Suprapubic skin (tissue), 4 donors: ENCODE results near the gene UACA. TPM values are rescaled to one million over a fixed set of nuclear protein-coding genes. Genes with fewer than 3 reads are reported as not detected.
"Not testable (repeated sequence)": the region's sequence is repeated elsewhere in the genome, so short reads cannot be mapped to it uniquely, and the experiment has no call there.

Experiments
- DNase-seq, 2 donors: peaks; one replicate each; pipeline ENCODE4 v3.0.0-alpha.2; 2019; ENCODE audit warnings: low spot score in 2 of 2
- H3K27ac ChIP-seq: fragments of 200-600 bp; sonication (generic); one replicate; pipeline ENCODE4 v1.5.1; 2019
- H3K27me3 ChIP-seq: fragments of 200-600 bp; sonication (generic); one replicate; pipeline ENCODE4 v1.5.1; 2019
- H3K36me3 ChIP-seq: fragments of 200-600 bp; sonication (generic); one replicate; pipeline ENCODE4 v1.5.1; 2019
- H3K4me1 ChIP-seq: fragments of 200-600 bp; sonication (generic); one replicate; pipeline ENCODE4 v1.5.1; 2019
- H3K4me3 ChIP-seq: fragments of 200-600 bp; sonication (generic); one replicate; pipeline ENCODE4 v1.5.1; 2019; ENCODE audit warnings: mild to moderate bottlenecking
- H3K9me3 ChIP-seq: fragments of 200-600 bp; sonication (generic); one replicate; pipeline ENCODE4 v1.5.1; 2019
- EP300 ChIP-seq: sonication (generic); formaldehyde crosslinking; IDR thresholded peaks from one replicate; pipeline ENCODE4 v1.6.1; 2017; ENCODE audit warnings: antibody characterized with exemption
- POLR2A ChIP-seq, 2 donors: fragments of 450-650 bp; IDR thresholded peaks; one replicate each; pipeline ENCODE4 v1.6.1; 2017; ENCODE audit warnings: antibody characterized with exemption in 2 of 2, mild to moderate bottlenecking in 2 of 2, moderate library complexity in 2 of 2
- POLR2AphosphoS5 ChIP-seq, 3 donors: sonication (generic); formaldehyde crosslinking; IDR thresholded peaks; one replicate each; pipeline ENCODE4 v1.6.1; 2017; ENCODE audit warnings: antibody characterized with exemption in 3 of 3
- WGBS: methylation state at CpG from one replicate; pipeline ENCODE4 v1.1.5; 2018; 5-methylcytosine and 5-hydroxymethylcytosine counted together
- total RNA-seq, 4 donors: library from RNA; depleted of rRNA; stranded (reverse); fragments of >200 nt; gene quantifications; one replicate each; pipeline ENCODE4 v1.1.0, GENCODE V29; 2016
- TF ChIP-seq, protein P1 (sequence below), 2 donors: fragments of 200-600 bp in 1 of 2; fragments of 450-650 bp in 1 of 2; sonication (generic) in 1 of 2; IDR thresholded peaks; one replicate each; pipeline ENCODE4 v1.5.1; 2016 to 2019; ENCODE audit warnings: antibody characterized with exemption in 2 of 2, mild to moderate bottlenecking in 1 of 2, moderate library complexity in 1 of 2

Gene UACA
- total RNA-seq, 4 donors from 2014 or later = 23.4 to 97.8 (median 27.2) TPM

DNA sequence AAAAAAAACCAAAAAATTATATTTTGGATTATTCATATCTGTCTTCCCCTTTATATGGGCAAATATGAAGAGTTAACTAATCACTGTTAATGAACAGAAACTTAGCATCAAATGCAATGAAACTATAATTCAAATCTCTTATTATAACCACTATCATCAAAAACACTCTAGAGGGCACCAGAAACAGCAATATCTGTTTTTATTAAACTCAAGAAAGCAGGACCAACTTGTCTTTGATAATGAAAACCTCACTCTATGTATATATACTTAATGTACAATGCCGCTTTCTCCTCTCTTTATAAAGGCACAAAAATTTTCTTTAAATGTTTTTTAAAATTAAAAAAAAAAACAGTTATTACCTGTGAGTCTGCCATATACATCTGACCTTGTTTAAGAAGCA lies 92.7 kb downstream of the UACA start:
- no peak for DNase-seq
- no peak overlapping the region for H3K27ac ChIP-seq
- peaks cover 40% of the 10 kb centered on the region for H3K36me3 ChIP-seq
- TF ChIP-seq, protein P1, sequence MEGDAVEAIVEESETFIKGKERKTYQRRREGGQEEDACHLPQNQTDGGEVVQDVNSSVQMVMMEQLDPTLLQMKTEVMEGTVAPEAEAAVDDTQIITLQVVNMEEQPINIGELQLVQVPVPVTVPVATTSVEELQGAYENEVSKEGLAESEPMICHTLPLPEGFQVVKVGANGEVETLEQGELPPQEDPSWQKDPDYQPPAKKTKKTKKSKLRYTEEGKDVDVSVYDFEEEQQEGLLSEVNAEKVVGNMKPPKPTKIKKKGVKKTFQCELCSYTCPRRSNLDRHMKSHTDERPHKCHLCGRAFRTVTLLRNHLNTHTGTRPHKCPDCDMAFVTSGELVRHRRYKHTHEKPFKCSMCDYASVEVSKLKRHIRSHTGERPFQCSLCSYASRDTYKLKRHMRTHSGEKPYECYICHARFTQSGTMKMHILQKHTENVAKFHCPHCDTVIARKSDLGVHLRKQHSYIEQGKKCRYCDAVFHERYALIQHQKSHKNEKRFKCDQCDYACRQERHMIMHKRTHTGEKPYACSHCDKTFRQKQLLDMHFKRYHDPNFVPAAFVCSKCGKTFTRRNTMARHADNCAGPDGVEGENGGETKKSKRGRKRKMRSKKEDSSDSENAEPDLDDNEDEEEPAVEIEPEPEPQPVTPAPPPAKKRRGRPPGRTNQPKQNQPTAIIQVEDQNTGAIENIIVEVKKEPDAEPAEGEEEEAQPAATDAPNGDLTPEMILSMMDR (IDR thresholded peaks at IDR 0.05) = no peak
- TF ChIP-seq POLR2AphosphoS5 (IDR thresholded peaks at IDR 0.05) (no peak), EP300 (no peak)
- H3K4me3 ChIP-seq = no peak overlapping the region
- no peaks in the 10 kb centered on the region for H3K4me1 ChIP-seq
- H3K9me3 ChIP-seq = no peaks in the 10 kb centered on the region
- 100% methylated on average over 1 of the region's 1 CpG for WGBS
- H3K27me3 ChIP-seq = no peaks in the 10 kb centered on the region

DNA sequence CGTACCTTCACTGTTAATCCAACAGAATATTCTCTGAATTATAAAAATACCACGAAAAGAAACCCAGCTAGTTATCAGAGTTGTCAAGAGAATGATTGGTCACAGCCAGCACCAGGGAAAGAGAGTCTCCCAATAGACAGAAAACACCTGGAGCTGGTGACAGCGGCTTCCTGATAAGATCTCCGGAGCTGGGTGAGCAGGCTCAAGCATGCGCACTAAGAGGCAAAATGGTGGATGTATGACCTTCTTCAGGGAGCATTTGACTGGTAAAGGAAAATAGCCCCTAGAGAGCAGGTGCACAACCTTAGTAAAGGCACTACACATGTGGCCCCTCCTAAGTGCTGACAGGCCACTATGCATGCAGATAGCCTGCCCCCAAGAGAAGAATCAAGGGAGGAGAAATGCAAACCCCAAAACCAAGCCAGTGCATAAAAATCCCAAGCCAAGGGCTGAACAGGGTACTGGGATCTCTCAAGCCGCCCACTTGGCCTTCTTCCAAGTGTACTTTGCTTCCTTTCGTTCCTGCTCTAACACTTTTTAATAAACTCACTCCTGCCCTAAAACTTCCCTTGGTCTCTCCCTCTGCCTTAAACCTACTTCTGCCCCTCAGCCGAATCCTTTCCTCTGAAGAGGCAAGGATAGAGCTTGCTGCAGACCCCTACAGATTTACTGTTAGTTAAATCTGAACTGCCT lies 93.2 kb downstream of the UACA start:
- no peak for TF ChIP-seq POLR2AphosphoS5 (IDR thresholded peaks at IDR 0.05)
- TF ChIP-seq EP300 = no peak
- TF ChIP-seq, protein P1 (IDR thresholded peaks at IDR 0.05) = no peak
- no peak for TF ChIP-seq POLR2A (IDR thresholded peaks at IDR 0.05)
- Histone ChIP-seq H3K9me3 (no peaks in the 10 kb centered on the region), H3K36me3 (peaks cover 37% of the 10 kb centered on the region), H3K27me3 (no peaks in the 10 kb centered on the region), H3K27ac (no peak overlapping the region), H3K4me1 (no peaks in the 10 kb centered on the region), H3K4me3 (no peak overlapping the region)
- DNase-seq = no peak
- 62% methylated on average over 8 of the region's 8 CpGs for WGBS

DNA sequence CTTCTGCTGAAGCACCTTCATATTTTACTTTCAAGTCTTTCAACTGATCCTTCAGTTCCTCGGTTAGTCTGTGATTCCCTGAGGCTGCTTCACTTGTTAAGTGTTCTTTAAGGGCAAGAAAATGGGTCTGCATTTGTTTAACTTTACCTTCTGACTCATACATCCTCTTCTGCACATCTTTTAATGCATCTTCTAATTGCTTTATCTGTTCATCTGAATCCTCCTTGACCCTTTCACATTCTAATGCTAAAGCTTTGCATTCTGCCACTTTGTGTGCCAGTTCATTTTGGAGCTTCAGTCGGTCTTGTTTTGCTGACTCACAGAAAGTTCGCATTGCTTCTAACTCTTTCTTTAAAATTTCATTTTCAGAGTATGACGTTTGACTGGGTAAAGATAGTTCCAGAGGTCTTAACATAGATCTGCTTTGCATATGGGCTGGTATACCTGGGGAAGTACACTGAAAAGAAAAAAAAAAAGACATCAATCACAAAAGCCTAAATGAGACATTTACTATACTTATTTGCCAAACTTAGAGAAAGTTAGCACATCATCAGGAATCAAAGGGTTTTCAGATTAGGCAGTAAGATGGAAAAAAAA lies 94.3 kb downstream of the UACA start:
- WGBS = 76% methylated on average over 4 of the region's 4 CpGs
- no peak for DNase-seq
- Histone ChIP-seq H3K36me3 (peaks cover 38% of the 10 kb centered on the region), H3K27me3 (no peaks in the 10 kb centered on the region), H3K4me1 (no peaks in the 10 kb centered on the region), H3K27ac (no peak overlapping the region), H3K9me3 (no peaks in the 10 kb centered on the region), H3K4me3 (no peak overlapping the region)
- TF ChIP-seq POLR2A (IDR thresholded peaks at IDR 0.05) = no peak
- no peak for TF ChIP-seq EP300

DNA sequence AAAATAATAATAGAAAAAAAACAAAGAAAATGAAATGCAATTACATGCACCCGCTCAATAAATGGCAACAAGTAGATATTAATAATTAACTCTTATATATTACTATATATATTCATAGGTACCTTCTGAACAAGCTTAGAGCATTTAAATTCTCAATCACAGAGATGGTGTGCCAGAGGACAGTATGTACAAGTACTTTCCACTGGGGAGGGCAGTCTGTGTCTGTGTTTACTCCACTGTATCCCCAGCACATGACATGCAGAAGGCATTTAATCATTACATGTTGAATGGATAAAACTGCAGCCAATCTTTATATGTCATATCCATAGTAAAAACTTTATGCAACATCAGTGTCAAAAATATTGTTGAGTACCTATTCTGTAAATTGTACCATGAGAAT lies 97.8 kb downstream of the UACA start:
- Histone ChIP-seq H3K27me3 (no peaks in the 10 kb centered on the region), H3K27ac (no peak overlapping the region), H3K9me3 (no peaks in the 10 kb centered on the region), H3K4me1 (no peaks in the 10 kb centered on the region), H3K4me3 (no peak overlapping the region), H3K36me3 (peaks cover 43% of the 10 kb centered on the region)
- 95% methylated on average over 1 of the region's 1 CpG for WGBS
- TF ChIP-seq EP300 = no peak
- no peak for TF ChIP-seq POLR2AphosphoS5 (IDR thresholded peaks at IDR 0.05)
- no peak for TF ChIP-seq POLR2A (IDR thresholded peaks at IDR 0.05)
- TF ChIP-seq, protein P1 (IDR thresholded peaks at IDR 0.05) = no peak
- DNase-seq = no peak

DNA sequence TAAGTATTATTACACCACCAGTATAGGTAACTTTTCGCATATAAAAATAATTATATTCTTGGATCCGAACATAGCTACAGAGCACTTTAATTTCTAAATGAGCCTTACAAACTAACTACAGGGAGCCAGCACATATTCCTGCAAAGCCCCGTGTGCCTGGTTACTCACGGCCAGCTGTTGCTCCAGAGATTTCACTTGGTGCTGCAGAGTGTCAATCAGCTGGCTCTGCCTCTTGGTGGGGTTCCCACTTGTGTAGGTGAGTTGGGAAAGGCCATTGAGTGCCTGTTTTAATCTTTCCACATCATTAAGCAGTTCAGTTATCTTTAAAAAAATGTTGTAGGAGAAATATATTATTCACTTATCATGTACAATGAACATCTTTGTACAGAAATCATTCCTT lies 98.9 kb downstream of the UACA start:
- DNase-seq = no peak
- Histone ChIP-seq H3K4me1 (no peaks in the 10 kb centered on the region), H3K4me3 (no peak overlapping the region), H3K36me3 (peaks cover 38% of the 10 kb centered on the region), H3K9me3 (no peaks in the 10 kb centered on the region), H3K27ac (no peak overlapping the region), H3K27me3 (no peaks in the 10 kb centered on the region)
- WGBS = 87% methylated on average over 4 of the region's 4 CpGs
- no peak for TF ChIP-seq POLR2A (IDR thresholded peaks at IDR 0.05)
- no peak for TF ChIP-seq EP300
- no peak for TF ChIP-seq POLR2AphosphoS5 (IDR thresholded peaks at IDR 0.05)
- TF ChIP-seq, protein P1 (IDR thresholded peaks at IDR 0.05) = no peak

DNA sequence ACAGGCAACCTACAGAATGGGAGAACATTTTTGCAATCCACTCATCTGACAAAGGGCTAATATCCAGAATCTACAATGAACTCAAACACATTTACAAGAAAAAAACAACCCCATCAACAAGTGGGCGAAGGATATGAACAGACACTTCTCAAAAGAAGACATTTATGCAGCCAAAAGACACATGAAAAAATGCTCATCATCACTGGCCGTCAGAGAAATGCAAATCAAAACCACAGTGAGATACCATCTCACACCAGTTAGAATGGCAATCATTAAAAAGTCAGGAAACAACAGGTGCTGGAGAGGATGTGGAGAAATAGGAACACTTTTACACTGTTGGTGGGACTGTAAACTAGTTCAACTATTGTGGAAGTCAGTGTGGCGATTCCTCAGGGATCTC lies 100.3 kb downstream of the UACA start:
- H3K9me3 ChIP-seq, H3K27ac ChIP-seq, H3K27me3 ChIP-seq, H3K4me1 ChIP-seq, DNase-seq, H3K4me3 ChIP-seq: not testable (repeated sequence)
- peaks cover 26% of the 10 kb centered on the region for H3K36me3 ChIP-seq
- 92% methylated on average over 3 of the region's 3 CpGs for WGBS
